HL-60/S4 (cell line): ENCODE data around the gene PLXNA4.

Source experiments
- in situ Hi-C: fragments of 300-500 bp; cut with MboI; formaldehyde crosslinking; loops from 2 replicates; pipeline ENCODE4 v1.14.3; 2022; ENCODE audit warnings: low sequenced_read_pairs

The PLXNA4 gene

DNA sequence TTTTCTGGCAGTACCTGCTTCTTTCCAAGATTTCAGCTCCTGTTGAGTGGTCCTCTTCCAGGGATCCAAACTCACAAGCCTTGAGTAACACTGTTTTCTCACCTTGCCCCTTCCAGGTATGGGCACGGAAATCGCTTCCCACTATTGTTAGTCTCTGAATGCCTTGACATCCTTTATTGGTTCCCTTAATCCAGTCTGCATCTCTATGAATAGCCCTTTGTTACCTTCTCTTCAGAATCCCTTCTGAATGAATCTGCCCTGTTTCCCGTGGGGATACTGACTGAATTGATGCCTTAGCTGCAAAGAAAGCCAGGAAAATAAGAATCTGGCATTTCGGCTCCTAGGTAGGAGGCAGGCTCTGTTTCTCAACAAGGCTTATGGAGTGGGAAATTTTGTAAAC is 467.7 kb downstream of the PLXNA4 start:
- in situ Hi-C loops: no loop called here

DNA sequence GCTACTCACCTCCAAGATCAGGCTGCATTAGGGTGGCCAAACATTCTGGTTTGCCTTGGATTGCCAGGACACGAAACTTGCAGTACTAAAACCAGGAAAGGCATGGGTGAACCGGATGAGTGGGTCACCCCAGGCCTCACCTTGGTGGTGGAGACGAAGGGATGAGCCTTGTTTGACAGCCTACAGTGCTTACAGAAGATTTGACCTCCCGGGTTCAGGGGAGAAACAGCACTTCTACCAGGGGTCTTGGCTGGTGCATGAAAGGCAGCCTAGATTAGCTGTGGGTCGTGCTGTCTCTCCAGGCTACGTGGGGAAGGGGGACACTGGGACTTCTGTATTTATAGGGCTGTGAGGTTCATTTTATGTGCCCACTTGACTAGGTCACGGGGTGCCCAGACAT is 469.8 kb downstream of the PLXNA4 start:
- in situ Hi-C loops: no loop called here

DNA sequence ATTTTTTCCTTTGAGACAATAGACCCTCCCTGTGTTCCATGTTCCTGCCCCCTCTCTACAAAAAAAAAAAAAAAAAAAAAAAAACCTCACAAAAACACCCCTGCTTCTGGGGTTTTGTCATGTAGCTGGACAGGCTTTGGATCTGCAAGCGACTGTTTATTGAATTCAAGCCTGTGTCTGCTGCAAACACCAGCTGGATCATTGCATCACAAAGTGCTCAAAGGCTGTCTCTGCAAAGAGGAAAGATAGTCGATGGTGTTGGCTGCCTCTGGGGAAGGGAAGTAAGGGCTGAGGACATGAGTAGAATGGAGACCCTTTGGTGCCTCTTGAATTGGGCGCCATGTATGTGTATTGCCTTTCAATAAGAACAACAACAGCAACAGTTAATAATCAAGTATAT is 471.2 kb downstream of the PLXNA4 start:
- in situ Hi-C loops: no loop called here

DNA sequence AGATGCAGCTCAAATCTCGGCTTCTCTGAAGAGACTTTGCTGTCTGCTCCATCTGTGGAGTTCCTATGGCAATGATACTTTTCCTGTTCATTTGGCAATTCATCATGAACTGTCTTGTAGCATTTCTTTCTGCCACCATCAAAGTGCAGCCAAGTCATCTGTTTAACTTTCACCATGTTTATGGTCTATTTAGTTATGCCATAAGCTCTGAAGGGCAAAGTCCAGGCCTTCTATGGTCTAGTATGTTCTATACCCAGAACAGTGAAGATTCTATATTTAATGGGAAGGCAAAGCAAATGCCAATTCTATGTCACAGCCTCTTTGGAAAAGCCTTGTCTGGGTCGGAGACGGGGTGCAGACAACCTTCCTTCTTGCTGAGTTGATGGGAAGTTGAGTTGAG is 472.6 kb downstream of the PLXNA4 start:
- in situ Hi-C loops: no loop called here

DNA sequence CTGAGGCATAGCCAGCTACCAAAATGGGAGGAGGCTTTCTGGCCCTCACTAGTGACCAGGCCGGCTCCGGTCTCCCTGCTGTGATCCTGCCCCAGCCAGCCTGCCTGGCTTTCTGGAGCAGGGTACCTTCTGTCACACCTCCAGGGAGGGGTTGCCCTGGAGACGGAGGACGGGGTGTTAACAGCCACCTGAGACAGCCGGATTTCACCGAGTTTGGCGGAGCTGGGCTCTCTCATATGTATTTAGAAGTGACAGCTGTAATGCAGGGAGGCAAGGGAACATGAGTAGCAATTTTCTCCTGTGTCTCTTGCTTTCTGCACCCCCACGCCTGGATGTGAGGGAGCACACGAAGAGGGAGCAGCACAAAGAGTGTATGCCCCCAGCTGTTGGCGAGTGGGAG is 473.3 kb downstream of the PLXNA4 start:
- in situ Hi-C loops: no loop called here

DNA sequence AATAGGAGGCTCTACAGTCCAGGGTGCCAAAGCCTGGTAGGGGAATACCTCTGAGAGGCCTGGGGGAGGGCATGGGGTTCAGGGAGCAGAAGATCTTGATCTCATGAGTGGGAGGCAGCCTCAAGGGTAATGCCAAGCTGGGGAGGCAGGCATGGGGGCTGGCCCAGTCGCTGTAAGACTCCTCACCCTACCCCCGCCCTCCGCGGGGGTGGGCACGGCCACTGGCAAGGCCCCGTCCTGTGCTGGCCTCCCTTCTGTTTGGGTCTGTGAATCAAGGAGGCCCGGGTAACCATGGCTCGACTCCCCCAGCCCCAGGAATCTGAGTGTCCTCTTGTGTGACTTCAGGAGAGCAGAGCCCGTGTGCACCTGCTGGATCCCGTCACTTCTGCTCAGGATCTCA is 473.9 kb downstream of the PLXNA4 start:
- in situ Hi-C loops: no loop called here

DNA sequence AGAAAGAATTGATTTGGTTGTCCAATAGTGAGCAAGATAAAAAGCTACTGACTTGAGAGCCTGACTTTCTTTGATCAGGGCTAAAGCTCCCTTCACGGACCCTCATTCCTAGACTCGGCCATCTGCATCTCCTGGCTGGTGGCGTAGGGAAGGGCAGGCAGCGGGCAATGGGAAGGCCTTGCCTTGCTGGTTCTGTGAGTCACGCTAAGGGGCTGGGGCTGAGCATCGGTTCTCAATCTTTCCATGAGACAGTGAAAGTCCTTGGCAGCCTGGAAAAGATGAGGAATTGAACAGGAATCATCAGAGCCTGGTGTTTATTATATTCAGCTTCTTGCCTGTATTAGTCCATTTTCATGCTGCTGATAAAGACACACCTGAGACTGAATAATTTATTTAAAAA is 475.3 kb downstream of the PLXNA4 start:
- in situ Hi-C loops: no loop called here

DNA sequence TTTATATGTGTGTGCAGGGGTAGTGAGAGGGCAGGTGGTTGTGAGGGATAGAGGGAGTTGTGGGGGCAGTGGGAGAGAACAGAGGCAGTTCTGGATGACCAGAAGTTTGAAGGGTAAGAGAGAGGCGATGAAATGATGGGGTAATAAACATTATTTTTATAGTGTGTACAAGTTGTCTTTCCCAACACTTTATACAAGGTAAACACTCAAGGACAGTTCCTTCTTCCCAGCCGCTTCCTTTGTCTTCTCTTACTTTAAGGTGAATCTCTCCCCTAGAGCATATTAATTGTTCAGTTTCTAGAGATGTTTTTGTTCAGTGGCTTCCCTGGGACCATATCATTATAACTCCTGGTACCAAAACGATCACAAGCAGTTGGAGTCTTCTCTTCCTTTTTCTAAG is 475.8 kb downstream of the PLXNA4 start:
- in situ Hi-C loops: no loop called here

DNA sequence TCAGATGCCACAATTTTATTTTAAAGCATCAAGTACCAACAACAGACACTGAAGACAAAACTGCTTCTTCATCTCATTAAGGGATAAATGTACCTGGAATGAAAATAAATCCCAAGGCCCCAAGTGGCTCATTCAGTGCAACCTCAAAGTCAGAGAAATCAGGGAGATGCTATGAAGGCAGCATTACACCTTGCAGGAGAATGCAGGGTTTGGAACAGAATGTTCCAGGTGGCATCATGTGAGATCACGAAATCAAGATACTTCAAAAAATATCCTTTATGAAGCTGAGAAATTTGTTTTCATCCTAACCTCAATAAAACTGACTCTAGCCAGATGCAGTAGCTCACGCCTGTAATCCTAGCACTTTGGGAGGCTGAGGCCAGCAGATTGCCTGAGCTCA is 477.1 kb downstream of the PLXNA4 start:
- in situ Hi-C loops: no loop called here

DNA sequence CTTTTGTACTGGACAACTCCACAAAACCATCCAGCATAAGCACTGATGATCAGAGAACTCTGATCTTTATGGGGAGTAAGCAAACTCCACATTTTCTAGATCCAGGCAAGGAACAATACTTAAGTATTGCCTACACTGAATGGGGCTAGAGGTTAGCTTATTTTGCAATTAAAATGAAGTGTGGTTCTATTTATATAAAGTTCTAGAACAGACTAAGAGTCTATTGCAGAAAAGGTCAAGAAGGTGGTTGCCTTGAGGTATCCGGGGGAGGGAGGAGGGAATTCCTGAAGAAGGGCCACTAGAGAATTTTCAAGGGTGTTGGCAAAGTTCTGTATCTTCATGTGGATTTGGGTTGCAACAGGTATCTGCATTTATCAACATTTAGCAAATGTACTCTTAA is 477.9 kb downstream of the PLXNA4 start:
- in situ Hi-C loops: no loop called here

DNA sequence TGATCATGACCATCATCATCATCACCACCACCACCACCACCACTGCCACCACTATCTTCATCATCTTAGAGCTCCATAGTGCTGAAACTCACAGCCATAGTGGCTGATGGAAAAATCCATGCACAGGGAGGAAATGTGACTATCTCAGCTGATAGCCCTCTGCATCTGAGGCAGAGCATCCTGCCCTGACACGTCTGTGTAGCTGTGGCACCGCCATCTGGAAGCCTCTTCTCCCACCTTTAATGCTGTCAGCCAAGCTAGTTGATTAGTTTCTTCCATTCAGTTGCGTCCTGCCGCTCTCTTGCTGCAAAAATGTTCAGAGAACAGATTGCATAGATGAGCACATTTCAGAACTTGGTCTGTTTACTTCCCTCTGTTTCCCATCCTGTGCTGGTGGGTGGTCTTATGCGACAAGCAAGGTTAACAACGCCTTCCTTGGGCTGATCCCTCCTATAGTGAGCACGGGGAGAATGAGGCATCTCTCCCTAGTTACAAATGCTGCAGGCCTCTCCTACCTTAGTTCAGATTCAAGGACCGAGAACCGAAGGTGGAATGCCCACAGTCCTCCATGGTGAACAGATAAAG is 478.6 kb downstream of the PLXNA4 start:
- in situ Hi-C loops: no loop called here

DNA sequence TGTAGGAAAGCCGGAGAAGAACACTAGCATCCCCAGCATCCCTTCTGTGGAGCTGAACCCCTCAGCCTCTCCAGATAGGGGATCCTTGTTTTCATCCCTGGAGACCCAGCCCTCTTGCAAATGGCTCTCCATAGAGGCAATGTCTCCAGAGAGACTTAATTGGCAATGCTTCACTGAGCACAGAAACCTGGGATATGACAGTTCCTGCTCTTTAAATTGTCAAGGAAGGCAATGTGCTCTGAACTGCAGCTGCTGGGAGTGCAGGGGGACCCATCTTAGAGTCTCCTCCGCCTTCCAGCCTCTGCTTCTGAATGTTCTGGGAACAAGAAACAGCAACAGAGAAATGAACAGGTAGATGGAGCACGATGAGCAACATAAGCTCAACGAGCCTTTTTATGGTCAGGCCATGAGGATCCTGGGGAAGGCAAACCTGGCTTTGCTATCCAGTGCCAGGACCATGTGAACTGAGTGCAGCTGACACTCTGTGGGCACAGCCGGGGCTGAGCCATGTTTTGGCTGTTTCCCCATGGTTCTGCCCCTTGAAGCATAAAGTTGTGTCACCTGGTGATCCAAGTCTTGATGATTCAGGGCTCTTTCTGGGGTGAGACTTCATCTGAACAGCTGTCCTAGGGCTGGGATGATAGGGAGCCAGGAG is 481.0 kb downstream of the PLXNA4 start:
- in situ Hi-C loops: no loop called here

DNA sequence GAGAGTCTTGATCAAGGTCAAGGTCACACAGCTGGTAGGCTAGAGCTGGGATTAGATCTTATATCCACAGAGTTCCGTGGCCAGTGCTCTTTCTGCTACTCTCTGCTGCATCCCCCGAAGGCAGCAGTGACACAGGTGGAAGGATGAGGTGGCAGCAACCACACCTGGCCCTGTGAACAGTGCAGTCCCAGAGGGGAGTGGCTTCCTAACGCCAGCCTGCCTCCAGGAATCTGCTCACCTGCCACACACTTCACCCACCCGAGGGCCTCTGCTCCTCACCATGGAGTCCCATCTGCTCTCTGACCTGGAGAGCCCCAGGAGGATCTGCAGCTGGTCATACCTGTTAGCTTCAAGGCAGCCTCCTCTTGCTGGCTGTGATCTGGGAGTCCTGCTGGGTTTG is 484.2 kb downstream of the PLXNA4 start:
- in situ Hi-C loops: no loop called here

DNA sequence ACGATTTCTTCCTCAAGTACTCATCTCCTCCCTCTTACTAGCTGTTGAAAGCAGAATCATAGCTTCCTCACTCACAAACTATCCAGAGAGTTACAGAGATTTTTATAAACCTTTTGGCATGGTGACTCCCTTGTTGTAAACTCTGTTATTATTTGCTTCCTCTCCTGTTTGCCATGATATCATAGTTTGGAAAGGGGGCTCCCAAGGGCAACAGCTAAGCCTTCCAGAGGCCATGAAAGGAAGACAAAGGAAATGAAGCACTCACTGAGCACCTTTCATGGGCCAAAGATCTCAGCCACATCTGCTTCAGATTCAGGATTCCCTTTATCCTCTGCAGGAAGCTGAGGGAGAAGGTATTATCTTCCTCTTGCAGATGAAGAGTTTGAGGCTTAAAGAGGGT is 484.6 kb downstream of the PLXNA4 start:
- in situ Hi-C loops: no loop called here

DNA sequence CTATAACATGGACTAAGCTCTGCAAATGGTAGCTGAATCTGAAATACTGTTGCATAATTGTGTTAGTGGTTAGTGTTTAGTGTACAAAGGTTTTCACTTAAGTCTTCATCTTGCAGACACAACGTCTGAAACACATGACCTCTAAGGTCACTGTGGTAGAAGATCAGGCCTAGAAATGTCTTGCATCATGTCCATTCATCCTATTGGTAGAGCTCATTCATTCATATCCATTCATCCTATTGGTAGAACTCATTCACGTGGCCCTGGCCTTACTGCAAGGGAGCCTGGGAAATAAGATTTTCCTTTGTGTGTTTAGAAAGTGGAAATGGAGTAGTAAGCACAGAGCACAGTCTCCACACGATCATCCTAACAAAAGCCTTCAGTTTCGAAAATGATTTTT is 485.8 kb downstream of the PLXNA4 start:
- in situ Hi-C loops: no loop called here

DNA sequence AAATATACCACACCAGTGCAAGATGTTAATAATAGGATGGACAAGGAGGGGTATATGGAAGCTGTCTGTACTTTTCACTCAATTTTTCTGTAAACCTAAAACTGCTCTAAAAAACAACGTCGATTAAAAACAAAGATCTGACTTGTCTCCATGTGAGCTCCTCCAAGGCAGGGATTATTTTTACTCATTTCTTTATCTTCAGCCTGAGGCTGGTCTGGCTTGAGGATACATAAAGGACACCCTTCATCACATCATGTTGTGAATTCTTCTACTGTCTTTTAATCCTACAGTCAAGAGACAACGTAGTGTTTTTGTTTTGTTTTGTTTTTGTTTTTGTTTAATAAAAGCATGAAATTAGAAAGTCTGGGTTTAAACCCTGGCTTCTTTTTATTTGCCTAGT is 486.9 kb downstream of the PLXNA4 start:
- in situ Hi-C loops: no loop called here

DNA sequence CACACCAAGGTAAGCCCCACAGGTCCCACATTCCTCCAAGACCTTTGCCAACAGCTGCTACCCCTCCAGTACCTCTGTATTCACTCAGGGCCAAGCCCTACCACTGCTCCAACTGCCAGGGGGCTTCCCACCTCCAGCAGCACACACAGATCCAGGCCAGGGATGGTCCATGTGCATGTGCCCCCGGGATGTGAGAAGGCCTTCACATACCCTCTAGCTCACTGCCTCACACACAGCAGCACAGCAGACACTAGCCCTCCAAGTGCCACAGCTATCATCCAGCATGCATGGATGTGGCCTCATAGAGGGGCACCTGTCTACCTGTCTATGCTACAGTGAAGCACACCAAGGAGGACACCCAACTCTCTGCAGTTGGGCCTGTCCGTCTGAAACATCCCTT is 488.8 kb downstream of the PLXNA4 start:
- in situ Hi-C loops: no loop called here

DNA sequence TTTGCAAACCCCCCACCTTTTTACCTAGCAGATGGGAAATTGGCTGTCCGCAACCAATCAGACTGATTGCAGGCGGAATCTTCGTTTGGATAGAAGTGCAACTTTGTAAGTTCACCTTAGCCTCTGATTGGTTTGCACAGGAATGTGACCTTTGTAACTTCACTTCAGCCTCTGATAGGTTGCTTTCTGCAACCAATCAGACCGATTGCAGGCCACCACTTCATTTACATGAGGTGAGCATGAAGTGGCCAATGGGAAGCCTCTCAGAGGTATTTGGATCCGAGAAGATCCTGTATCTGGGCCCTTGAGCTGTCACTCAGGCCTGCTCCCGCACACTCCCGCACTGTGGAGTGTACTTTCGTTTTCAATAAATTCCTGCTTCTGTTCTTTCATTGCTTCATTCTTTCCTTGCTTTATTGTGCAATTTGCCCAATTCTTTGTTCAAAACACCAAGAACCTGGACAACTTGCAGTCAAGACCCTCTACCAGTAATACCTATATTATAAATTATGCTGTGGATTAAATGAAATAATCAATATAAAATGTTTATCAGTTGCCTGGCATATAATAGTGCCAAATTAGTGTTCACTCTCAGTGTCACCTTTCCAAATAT is 491.4 kb downstream of the PLXNA4 start:
- in situ Hi-C loops: no loop called here

DNA sequence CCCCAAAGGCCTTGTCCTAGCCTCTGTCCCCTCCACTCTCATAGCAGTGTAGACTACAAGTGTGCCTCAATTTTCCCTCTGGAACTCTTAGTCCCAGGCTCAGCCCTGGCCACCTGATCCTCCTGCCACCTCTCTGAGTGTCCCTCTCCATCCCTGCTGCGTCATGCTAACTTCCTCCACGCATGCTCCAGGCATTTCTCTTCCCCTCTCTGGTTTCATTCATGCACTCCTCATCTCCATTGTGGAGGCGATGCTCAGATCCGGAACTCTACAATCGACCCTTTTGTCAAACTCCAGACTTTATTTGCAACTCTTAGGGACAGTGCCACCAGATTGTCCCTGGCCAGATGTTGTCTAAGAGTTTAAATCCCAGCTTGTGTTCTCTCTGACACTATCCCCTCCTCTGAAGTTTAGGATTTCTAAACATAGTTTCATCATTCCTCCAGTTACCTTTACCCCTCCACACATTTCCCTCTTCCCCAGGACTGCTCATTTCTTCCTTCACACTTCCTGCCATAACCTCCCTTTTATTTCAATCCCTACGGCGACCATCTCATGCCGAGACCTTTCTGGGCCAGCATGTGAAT is 492.6 kb downstream of the PLXNA4 start:
- in situ Hi-C loops: no loop called here

DNA sequence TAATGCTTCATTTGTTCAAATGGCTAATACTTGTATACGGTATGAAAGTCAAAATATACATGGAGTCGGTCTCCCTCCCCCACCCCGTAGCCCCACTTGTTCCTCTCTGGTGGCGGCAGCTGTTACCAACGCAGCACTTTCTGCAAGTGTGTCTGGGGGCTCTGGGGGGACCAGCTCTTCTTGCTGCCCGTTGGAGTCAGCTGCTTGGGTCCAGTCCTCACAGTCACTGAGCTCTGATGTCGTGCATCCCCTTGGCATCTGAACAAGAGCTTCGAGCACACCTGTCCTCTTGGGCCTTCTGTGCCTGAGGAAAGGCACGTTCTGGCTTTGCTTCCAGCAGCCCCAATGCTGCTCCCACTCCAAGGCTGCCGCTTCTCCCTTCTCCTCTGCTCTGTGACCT is 493.1 kb downstream of the PLXNA4 start:
- in situ Hi-C loops: no loop called here

DNA sequence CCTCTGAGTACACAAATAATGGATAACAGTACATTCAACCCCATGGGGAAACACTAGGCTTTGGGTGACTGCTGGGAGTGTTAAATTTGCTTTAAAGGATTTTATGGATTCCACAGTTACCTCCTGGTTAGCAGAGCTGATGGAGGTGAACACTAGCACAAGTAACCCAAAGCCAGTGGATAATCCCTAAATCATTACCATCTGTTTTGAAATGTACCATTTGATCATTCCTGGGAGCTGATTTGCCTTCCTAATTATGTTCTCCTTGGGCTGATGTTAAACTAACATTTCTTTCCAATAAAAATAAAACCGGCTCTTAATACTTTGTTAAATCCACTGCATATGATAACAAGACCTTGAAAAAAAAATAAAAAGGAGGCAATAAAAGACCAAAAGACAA is 493.9 kb downstream of the PLXNA4 start:
- in situ Hi-C loops: no loop called here

DNA sequence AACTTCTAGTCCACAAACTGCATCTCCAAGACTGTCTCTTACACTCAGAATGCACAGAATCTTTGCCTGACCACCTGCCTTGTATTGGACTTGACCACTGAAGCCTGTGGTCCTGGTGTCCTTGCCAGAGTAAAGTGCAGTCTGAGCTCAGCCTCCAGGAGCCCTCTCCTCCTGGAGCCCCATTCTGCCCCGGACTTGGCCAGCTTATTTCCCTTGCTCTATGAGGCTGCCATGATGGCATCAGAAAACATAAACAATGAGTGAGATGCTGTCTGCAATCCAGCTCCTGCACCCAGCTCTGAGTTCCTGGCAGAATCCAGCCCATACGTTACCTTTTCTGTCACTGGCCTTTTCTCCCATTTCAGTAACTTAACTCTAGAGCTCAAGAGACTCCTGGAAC is 494.6 kb downstream of the PLXNA4 start:
- in situ Hi-C loops: no loop called here
